CD4-positive, alpha-beta T cell treated with Interleukin-6 at 100 ng/mL for 8 hours (primary cell): ENCODE data around the gene RFC4.
A peak's percentile ranks its signal among the peaks of the same experiment; 100 is the strongest.
"Not testable (repeated sequence)": the region's sequence is repeated elsewhere in the genome, so short reads cannot be mapped to it uniquely, and the experiment has no call there.

Experiments used
- DNase-seq: peaks from one replicate; pipeline ENCODE4 v3.0.0-alpha.2; 2020; ENCODE audit warnings: mixed read lengths, low spot score

The RFC4 gene, protein sequence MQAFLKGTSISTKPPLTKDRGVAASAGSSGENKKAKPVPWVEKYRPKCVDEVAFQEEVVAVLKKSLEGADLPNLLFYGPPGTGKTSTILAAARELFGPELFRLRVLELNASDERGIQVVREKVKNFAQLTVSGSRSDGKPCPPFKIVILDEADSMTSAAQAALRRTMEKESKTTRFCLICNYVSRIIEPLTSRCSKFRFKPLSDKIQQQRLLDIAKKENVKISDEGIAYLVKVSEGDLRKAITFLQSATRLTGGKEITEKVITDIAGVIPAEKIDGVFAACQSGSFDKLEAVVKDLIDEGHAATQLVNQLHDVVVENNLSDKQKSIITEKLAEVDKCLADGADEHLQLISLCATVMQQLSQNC

DNA sequence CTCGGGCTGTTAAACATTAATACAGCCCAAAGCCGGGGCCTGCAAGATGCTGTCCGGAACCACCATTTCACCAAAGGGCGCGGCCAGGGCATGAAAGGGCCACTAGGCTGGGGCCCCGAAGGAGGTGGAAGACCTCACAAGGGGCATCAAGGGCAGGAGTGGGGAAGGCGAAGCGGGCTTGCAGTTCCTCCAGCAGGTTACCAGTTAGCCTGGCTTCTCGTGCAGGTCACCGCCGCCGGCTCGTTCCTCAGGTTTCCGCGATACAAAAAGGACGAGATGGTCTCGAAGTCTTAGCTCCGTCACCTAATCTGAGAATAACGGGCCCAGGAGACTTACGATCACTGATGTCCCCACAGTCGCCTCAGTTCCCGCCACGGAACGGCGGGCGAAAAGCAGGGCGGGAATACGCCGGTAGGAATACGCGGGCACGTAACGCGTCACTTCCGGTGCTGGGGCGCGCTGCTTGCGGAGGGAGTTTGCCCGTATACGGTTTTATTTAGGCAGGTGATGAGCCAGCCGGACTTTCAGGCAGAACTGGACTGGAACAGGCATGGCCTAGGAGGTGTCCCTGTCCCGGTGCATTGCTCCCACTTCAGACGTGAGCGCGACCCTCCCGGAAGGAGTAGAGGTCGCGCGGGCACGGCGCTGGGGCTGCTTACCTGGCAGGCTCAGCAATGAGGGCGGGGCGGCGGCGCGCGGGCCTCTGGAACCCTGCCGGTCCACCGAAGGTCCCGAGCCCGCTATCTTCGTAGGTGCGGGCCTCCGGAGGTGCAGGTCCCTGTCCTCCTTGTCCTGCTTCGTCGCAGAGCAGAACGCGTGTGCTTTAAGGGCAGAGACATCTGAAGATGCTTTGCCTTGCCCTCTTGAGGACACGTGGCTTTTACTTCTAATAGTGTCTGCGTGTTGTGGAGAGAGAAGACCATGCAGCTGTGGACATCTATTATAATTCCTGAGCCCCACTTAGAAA is at the start of gene RFC4:
TSS of gene RFC4 (minus strand) at position 394 of the 967 bp plus-strand sequence. CDS start 1,769 bp downstream, outside the sequence.
- peak; percentile 76 for DNase-seq

- DNase-seq = no peak
These were observed 48.7 kb upstream of the RFC4 start for GRCh38 chr3:186854954-186855353.

GRCh38 chr3:186854146-186854545 is 47.9 kb upstream of the RFC4 start:
- no peak for DNase-seq

DNA sequence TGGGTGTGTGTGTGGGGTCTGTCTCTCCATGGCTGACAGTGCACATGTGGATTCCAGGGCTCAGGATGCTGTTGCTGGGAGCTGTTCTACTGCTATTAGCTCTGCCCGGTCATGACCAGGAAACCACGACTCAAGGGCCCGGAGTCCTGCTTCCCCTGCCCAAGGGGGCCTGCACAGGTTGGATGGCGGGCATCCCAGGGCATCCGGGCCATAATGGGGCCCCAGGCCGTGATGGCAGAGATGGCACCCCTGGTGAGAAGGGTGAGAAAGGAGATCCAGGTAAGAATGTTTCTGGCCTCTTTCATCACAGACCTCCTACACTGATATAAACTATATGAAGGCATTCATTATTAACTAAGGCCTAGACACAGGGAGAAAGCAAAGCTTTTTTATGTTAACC is 46.7 kb upstream of the RFC4 start:
- DNase-seq = no peak

DNA sequence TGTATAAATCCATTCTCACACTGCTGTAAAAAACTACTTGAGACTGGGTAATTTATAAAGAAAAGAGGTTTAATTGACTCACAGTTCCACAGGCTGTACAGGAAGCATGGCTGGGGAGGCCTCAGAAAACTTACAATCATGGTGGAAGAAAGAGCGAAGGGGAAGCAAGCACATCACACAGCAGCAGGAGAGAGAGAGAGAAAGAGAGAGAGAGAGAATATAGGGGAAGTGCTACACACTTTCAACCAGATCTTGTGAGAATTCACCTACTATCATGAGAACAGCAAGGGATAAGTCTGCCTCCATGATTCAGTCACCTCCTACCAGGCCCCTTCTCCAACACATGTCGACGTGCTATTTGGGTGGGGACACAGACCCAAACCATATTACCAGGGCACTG is 45.6 kb upstream of the RFC4 start:
- not testable (repeated sequence) for DNase-seq

DNA sequence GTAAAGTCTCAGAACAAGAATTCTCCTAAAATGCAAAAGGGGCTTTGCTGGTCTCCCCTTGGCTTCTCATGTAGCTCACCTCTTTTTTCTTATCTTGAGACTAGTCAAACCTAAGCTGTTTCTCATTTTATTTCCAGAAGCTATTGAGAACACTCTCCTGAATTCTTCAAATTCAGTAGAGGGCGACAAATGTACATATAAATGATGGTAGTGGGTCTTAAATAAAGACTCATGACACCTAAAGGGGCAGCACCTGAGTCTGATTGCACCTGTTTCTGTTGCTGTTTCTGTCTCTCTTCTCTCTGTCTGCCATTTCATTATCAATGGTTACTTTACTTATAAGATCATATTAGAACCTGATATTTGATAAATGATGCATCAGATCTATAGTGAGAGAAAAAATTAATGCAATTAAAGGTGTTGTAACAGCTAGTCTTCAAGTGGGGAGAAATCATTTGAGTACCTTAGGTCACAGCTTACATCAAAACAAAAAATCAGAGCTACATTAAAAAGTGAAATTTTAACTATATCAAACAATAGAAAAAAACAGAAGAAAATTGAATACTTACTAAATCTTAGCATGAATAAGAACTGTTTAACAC is 43.2 kb upstream of the RFC4 start:
- DNase-seq = peak; percentile 65

DNA sequence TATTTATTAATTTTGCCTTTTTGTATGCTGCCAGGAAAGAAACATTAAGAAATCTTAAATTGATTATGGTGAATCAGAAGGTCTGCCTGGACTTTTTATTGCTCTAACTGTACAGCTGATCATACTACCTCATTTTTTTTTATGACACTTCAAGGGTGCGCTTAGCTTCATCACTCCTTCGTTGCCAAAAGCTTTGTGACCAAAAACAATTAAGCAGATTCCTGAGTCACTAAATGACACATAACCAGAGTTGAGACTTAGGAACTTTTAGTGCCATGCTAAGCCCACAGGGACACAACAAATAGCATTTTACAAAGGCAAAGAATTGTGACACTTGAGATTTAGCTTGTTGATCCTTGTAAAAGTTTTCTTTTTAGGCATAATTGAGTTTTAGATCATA is 41.2 kb upstream of the RFC4 start:
- DNase-seq = no peak

DNA sequence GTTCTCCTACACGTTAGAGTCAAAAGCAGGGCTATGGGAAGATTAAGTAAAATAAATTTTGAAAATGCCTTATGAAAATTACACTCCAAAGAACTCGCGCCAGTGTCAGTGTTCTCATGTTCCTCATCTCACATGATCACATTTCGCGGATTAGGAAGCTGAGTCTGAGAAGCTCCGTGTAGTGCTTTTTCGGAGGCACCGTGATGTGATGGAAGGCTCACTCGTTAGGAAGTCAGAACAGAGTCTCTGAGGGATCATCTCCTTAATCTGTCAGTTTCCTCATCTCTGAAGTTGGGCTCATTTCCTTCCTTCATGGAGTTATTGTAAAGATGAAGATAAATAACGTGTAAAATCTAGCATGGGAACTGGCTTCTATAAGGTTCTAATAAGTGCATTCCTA is 39.5 kb upstream of the RFC4 start:
- no peak for DNase-seq

- no peak for DNase-seq
These were observed 38.6 kb upstream of the RFC4 start for GRCh38 chr3:186844908-186845307.

- no peak for DNase-seq
These were observed 36.8 kb upstream of the RFC4 start for GRCh38 chr3:186843039-186843432.

DNA sequence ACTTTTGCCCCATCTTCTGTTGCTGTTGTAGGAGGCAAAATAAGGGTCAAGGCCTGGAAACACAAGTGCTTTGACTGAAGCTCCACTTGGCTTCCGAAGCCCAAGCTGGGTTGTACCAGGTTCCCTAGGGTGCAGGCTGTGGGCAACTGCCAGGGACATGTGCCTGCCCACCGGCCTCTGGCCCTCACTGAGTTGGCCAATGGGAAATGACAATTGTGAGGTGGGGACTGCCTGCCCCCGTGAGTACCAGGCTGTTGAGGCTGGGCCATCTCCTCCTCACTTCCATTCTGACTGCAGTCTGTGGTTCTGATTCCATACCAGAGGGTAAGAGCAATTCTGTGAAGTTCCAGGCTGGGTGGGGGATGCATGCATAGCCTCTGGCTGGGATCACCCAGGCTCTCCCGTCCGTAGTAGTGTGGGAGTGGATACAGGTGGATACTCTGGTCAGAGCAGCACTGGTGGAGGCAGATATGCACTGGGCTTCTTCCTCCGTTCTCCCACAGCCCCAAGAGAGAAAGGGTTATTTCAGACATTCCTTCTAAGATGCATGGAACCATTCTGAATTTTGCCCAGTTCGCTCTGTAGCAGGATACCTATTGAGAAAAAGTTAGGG is 36.2 kb upstream of the RFC4 start, which contains the start of gene ADIPOQ:
TSS of gene ADIPOQ (plus strand) at position 285 of the 613 bp plus-strand sequence. CDS start 10,349 bp downstream, outside the sequence.
- no peak for DNase-seq

DNA sequence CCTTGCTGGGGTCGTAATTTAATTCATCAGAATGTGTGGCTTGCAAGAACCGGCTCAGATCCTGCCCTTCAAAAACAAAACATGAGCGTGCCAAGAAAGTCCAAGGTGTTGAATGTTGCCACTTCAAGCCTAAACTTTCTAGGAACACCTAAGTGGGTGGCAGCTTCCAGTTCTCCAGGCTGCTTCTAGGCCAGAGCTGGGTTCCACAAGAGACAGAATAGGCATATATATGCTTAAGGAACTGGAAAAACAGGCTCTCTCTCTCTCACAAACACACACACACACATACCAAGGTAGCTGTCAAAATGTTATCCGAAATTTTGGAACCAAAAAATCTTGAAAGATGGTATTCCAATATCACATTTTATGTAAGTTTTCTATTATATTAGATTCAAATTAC is 35.3 kb upstream of the RFC4 start:
- no peak for DNase-seq

DNA sequence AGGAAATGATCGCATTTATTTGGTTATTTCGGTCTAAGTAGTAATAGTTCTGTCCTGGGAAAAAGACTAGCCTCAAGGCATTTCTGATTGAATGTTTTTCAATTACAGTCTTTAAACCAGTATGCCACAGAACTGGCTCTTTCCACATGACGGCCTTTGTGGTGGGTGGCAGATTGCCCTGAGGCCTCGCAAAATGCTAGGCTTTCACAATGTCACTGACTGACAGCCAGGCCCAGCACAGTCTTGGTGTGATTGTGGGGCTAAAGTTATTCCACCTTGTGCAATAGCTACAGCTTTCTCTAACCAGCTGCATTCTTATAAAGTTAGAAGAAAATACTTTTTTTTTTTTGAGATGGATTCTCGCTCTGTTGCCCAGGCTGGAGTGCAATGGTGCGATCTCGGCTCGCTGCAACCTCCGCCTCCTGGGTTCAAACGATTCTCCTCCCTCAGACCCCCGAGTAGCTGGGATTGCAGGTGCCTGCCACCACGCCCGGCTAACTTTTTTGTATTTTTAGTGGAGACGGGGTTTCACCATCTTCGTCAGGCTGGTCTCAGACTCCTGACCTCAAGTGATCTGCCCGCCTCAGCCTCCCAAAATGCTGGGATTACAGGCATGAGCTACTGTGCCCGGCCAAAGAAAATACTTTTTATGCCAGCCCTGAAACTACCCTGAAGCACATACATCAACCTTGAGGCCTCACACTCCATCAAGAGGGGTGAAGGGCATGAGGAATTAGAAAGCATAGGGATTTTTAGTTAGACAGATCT is 33.8 kb upstream of the RFC4 start:
- no peak for DNase-seq

DNA sequence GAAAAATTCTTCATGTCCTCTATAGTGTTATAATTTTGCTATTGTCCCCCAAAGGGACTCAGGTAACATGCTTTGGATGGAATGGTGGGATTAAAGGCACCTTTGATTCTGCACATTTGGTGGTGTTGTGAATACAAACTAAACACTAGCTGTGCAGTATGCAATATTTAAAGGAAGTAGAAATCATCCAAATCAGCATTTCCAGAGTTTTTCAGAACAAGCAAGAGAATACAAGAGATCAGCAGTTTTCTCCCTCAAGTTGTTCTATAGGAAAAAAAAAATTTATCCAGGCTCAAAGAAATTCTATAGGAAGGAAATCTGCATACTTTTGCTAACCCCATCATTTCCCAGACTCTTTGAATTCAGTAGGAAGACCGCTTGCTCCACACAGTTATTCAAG is 26.0 kb upstream of the RFC4 start:
- no peak for DNase-seq

GRCh38 chr3:186831798-186832197 is 25.5 kb upstream of the RFC4 start:
- no peak for DNase-seq

- DNase-seq = no peak
These were observed 22.1 kb upstream of the RFC4 start for GRCh38 chr3:186828340-186828739.

DNA sequence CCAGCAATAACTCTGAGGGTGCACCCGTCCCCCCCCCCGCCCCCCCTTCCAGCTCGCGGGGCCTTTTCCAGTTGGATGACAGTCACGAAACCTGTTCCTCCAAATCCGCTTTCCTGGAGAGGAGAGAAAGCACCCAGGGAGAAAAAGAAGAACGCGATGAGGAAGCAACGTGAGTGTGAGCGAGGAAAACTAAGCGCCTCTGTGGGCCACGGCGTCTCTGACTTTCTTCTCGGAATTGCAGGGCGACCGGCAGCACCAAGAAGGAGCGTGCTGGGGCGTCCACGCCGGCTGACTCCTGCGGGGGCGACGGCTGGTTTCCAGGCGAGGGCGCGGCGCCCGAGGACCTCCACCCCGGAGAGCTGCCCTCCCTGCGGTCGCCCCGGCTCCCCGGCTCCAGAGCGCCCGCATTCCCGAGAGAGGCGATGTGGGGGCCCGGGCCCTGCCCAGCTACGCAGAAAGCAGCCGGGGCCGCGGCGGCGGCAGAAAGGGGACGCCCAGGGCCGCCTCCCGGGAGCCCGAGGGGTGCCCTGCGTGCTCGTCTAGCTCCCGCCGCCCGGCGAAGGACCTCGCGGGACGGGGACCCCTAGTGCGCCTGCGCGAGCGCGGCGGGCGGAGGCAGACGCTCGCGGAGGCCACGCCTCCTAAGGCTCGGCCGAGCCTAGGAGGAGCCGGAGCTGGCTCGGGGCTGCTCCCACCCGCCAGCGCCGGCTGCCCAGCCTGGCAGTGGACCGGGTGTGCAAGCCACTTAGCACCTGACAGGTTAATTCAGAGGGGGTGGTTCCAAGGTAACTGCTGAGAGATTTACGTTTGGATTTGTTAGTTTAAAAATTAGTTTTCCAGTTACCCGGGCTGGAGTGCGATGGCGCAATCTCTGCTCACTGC is 20.9 kb upstream of the RFC4 start:
- peak; percentile 85 for DNase-seq

DNA sequence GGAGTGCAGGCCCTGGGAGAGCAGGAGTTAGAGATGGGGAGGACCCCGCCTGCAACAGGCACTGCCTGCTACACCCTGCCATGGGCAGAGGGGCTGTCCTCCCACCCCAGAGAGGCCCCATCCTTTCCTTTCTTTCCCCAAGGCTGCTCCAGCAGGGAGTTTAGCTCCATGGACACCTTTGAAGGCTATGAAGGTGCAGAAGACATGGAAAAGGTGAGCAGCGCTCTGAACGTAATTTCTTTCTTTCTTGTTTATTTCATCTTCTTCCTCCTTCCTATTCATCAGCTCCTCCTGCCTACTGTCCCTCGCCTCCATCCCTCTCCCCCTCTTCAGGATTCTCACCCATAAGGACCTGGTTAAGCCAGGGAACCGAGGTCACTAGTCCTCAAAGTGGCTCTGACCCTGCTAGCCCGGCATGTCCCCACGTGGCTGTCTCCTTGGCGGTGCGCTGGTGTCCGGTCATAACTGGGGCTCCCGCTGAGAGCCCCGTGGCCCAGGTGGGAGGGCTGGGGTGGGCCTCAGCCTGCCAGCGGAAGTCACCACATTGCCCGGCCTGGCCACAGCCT is 20.2 kb upstream of the RFC4 start:
- DNase-seq = no peak

GRCh38 chr3:186825872-186826409 is 19.7 kb upstream of the RFC4 start:
- no peak for DNase-seq
